ENCODE data around the gene LAMA2.

GRCh38 chr6:129050086-129050485 is 167.1 kb downstream of the LAMA2 start:
- TF ChIP-seq, protein P1, sequence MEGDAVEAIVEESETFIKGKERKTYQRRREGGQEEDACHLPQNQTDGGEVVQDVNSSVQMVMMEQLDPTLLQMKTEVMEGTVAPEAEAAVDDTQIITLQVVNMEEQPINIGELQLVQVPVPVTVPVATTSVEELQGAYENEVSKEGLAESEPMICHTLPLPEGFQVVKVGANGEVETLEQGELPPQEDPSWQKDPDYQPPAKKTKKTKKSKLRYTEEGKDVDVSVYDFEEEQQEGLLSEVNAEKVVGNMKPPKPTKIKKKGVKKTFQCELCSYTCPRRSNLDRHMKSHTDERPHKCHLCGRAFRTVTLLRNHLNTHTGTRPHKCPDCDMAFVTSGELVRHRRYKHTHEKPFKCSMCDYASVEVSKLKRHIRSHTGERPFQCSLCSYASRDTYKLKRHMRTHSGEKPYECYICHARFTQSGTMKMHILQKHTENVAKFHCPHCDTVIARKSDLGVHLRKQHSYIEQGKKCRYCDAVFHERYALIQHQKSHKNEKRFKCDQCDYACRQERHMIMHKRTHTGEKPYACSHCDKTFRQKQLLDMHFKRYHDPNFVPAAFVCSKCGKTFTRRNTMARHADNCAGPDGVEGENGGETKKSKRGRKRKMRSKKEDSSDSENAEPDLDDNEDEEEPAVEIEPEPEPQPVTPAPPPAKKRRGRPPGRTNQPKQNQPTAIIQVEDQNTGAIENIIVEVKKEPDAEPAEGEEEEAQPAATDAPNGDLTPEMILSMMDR (IDR thresholded peaks at IDR 0.05; ENCODE audit: low read length), result no peak
- TF ChIP-seq EZH2 (optimal IDR thresholded peaks at IDR 0.05; ENCODE audit: low read depth, low read length) (no peak), EZH2phosphoT487 (IDR thresholded peaks at IDR 0.05; ENCODE audit: low read length) (no peak)
